HG03175 (cell line): Measurements from ENCODE around the gene KAT8.
A peak's percentile ranks its signal among the peaks of the same experiment; 100 is the strongest.

ENCODE experiments used
- ATAC-seq: cut with Tn5 transposase; IDR thresholded peaks from one replicate; pipeline ENCODE4 v1.9.1; 2021; ENCODE audit warnings: mild to moderate bottlenecking, moderate library complexity; ENCODE audit not compliant: unreplicated experiment

KAT8 gene

DNA sequence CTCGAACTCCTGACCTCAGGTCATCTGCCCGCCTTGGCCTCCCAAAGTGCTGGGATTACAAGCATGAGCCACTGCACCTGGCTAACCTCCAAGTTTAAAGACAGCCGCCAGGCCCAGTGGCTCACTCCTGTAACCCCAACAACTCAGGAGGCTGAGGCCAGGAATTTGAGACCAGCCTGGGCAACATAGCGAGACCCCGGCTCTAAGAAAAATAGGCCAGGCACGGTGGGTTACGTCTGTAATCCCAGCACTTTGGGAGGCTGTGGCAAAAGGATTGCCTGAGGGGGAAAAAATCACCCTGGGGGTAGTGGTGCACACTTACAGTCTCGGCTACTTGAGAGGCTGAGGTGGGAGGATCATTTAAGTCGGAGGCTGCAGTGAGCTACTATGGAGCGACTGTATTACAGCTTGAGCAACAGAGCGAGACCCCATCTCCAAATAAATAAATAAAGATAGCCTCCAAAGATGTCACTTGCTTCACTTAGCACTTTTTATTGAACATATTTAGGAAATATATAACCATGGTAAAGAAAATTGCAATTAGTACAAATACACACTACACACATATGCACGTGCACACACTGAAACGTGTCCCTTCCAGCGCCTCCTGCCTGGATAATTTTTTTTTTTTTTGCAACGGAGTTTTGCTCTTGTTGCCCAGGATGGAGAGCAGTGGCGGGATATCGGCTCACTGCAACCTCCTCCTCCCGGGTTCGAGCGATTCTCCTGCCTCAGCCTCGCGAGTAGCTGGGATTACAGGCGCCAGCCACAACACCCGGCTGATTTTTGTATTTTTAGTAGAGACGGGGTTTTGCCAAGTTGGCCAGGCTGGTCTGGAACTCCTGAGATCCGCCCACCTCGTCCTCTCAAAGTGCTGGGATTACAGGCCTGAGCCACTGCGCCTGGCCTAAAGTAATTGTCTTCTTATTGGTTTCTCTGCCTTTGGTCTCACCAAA lies 10.7 kb upstream of the KAT8 start:
- no peak for ATAC-seq

DNA sequence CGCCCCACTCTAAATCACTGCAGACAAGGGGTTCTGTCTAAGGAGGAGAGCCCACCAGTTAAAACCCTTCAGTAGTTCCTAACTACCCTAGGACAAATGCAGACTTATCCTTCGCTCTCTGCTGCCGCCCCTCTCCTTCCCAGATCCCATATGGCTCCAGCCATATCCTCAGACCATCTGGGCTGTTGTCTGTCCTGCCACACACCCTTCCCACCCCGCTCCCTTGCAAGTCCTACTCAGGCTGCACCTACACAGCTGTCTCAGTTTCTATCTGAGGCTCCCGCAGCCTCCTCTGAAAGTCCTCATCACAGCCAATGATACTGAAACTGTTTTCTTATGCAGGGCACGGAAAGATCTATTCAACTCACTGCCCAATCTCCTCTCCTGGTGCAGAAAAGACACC lies 10.0 kb upstream of the KAT8 start:
- ATAC-seq, result peak; percentile 48

DNA sequence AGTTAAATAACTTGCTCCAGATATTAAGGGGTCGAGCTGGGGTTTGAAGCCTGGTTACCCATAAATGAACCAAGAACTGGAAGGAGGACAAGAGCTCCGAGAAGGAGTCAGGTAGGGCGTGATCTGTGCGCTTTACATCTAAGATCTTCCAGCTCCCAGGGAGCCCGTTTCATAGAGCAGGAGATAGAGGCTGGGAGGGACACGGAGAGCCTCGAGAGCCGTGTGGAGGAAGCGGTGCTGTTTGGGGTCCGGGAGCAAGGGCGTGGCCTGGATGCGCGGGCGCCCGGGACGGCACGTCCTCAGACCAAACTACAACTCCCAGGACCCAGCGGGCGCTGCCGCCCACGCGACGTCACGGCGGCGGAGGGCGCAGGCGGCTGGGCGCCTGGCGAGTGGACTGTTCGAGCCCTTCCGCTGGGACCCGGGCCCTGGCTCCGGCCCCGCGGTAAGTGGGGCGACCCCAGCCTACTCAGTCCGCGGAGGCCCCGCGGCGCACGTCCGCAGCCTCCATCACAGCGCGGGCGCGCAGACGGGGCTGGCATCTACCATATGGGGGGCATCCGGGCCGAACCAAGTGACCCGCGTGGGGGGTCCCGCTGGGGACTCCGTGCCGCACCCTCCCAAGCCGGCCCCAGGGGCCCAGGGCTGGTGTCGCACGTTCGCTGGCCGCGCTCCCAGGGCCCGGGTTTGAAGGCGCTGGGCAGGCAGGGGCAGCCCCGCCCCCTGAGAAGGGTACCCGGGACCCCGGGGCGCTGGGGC lies 9.2 kb upstream of the KAT8 start, which contains the start of gene BCKDK:
BCKDK (plus strand) TSS at position 352 of the 759 bp plus-strand sequence. CDS start 838 bp downstream, outside the sequence.
- peak; percentile 81 for ATAC-seq

DNA sequence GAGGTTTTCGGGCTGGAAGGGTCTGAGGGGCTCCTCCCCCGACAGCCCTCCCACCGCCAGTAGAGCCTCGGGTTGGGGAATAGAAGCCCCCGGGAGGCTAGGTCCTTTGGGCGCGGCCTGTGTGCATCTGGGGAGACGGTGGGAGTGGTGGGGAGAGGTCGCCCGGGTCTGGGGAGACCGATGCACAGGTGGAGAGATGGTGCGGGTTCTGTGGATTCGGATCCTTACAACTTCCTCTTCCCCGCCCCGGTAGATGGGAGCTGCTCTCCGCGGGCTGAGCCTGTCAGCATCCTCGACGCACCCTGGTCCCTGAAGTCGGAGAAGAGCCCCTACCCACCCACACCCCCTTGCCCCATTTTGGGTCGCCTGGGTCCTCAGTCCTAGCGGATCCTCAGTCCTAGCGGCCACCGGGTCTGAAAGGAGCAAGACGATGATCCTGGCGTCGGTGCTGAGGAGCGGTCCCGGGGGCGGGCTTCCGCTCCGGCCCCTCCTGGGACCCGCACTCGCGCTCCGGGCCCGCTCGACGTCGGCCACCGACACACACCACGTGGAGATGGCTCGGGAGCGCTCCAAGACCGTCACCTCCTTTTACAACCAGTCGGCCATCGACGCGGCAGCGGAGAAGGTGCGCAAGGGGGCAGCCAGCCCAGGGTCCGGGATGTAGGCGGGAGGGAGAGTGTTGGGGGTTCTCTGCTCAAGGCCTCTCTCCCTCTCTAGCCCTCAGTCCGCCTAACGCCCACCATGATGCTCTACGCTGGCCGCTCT lies 8.5 kb upstream of the KAT8 start:
- no peak for ATAC-seq

DNA sequence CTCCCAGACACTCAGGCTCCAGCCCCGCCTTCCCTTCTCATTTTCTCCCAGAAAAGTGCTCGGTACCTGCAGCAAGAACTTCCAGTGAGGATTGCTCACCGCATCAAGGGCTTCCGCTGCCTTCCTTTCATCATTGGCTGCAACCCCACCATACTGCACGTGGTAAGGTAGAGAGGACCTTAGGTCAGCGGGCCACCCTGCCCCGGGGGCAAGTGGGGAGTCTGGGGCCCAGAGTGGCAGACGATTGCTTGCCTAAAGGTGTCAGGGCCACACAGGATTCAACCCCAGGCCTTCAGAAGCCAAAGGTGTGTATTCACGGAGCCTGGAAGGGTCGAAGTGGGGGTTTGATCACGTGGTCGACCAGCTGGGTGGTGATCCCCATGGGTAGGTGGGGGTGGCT lies 7.8 kb upstream of the KAT8 start:
- no peak for ATAC-seq

DNA sequence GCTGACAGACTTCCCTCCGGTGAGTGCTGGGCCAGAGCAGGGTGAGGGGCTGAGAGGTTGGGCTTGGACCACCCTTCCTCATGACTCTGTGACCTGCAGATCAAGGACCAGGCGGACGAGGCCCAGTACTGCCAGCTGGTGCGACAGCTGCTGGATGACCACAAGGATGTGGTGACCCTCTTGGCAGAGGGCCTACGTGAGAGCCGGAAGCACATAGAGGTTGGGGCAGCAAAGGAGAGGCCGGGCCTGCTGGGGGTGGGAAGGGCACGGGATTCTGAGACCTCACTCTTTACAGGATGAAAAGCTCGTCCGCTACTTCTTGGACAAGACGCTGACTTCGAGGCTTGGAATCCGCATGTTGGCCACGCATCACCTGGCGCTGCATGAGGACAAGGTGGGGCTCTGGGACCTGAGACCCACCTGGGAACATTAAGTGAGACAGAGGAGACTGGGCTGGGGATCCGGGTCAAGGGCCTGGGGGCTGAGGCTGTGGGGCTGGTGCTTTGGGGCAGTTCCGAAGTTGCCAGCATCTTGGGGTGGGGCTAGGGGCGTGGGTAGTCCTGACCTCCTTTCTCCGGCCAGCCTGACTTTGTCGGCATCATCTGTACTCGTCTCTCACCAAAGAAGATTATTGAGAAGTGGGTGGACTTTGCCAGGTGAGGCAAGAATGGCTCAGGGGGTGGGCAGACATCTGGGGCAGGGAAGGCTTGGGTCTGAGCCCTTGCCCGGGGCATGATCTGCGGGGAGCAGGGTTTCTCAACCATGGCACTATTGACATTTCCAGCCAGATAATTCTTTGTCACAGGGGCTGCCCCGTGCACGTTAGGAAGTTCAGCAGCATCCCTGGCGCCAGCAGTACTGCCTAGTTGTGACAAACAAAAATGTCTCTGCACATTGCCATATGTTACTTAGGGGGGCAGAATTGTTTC lies 7.1 kb upstream of the KAT8 start:
- ATAC-seq, result no peak

DNA sequence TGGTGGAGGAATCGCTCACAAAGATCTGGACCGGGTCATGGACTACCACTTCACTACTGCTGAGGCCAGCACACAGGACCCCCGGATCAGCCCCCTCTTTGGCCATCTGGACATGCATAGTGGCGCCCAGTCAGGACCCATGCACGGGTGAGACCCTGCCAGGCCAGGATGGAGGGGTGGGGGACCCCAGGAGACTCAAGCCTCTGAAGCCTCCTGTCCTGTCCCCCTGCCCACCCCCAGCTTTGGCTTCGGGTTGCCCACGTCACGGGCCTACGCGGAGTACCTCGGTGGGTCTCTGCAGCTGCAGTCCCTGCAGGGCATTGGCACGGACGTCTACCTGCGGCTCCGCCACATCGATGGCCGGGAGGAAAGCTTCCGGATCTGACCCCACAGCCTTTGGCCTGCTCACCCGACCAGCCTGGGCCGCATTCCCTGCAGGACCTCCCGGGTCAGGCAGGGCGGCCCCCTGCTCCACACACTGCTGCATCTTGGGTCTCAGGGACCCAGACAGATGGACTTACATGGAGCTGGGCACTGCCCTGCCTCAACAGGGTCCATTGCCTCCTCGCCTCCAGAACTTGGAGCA lies 5.5 kb upstream of the KAT8 start:
- no peak for ATAC-seq

DNA sequence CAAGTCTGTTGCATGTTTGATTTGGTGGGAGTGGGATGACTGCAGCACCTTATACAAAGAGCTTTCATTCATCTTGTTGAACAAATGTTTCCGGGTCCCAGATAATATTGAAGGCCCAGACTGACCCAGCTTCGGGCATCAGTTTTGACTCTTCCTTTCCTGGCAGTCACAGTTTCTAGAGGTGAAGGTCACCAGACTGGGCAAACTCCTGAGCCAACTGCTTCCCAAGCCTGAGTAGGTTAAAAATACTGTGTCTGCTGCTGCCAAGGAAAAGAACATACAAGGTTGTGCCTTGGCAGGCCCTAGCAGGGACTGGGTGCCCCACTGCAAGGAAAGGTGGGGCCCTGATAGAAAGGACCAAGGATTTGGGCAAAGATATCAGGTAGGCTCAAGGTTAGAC lies 4.8 kb upstream of the KAT8 start:
- no peak for ATAC-seq

DNA sequence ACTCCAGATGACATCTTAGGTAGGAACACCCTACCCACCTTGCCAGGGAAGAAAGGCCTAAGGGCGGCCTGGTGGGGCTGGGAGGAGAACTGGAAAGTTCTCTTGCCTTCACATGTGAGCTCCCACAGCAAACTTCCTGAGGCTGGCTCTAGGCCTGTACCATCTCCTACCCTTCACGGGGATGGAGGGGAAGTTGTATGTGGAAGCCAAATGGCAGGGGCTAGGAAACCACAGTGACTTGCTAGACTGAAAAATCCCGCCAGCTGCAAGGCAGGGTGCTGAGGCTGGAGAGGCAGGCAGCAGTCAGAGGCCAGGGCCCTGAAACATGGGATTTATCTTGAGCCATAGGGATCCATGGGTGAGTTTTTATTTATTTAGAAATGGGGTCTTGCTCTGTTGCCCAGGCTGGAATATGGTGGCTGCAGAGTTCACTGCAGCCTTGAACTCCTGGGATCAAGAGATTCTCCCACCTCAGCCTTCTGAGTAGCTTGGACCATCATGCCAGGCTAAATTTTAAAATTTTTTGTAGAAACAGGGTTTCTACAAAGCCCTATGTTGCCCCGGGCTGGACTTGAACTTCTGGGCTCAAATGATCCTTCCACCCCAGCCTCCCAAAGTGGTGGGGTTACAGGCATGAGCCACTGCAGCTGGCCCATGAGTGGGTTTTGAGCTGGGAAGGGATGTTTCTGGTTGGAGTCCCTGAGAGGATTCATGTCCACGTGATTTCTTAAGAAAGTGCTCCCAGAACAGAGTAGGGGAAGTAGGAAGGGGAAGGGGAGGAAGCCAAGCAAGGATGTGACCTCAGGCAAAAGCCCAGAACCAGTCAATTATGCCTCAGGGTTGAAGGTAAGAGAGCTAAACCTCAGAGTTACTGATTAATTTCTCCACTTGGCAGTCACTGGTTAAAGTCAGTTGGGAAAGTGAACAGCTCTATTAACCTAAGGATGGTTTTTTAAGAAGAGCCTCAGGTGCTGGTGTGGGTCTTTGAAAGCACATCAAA lies 4.0 kb upstream of the KAT8 start:
- ATAC-seq, result no peak

DNA sequence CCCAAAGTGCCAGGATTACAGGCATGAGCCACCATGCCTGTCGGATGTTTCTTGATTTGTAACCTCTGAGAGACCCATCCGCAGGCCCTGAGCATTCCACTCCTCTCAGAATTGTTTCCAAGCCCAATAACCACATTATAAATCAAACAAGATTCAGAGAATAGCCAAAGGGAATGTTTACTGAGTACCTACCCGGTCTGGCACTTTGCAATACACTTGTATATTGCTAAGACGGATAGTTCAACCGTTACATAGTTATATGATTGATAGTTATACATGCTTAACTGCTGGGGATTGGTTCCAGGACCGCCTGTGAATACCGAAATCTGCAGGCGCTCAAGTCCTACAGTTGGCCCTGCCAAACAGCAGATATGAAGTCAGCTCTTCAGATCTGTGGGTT lies 3.0 kb upstream of the KAT8 start:
- ATAC-seq, result no peak

DNA sequence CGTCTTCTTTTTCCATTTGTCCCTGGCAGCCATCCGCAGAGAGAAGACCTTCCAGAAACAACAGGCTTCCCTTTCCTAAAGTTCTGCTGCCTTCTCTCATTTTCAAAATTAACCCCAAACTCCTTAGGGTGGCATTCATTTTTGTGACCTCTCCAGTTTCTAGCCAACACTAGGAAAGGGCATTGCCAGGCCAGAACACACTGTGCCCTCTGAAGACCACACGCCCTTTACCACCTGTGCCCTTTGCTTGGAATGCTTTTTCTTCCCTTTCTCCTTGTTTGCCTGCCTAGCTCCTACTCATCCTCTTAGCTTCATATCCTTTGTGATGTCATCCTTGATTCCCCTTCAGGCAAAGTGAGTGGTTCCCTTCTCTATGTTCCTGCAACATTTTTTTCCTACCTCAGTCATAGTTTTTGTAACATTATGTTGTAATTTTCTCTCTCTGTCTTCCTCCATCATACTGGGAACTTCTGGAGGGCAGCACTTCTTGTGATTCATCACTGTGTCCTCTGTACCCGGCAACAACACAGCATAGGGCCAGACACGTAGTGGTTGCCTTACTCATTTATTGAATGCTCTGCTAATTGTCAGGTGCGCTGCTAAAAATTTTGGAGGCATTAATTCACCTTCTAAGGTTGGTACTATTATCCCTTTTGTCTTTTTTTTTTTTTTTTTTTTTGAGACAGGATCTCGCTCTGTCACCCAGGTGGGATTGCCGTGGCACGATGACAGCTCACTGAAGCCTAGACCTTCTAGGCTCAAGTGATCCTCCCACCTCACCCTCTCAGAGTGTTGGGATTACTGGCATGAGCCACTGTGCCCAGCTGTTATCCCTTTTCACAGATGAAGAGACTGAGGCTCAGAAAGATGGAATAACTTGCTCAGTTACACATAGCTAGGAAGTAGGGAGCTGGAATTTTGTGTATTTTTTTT lies 1.0 kb downstream of the KAT8 start:
- ATAC-seq, result no peak

DNA sequence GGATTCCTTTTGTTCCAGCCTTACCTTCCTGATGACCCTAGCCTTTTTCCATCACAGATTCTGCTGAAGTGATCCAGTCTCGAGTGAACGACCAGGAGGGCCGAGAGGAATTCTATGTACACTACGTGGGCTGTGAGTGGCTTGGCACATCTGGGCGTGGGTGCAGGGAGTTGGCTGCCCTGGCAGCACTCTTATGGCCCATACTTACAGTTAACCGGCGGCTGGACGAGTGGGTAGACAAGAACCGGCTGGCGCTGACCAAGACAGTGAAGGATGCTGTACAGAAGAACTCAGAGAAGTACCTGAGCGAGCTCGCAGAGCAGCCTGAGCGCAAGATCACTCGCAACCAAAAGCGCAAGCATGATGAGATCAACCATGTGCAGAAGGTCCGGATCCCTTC lies 2.7 kb downstream of the KAT8 start:
- ATAC-seq, result no peak

DNA sequence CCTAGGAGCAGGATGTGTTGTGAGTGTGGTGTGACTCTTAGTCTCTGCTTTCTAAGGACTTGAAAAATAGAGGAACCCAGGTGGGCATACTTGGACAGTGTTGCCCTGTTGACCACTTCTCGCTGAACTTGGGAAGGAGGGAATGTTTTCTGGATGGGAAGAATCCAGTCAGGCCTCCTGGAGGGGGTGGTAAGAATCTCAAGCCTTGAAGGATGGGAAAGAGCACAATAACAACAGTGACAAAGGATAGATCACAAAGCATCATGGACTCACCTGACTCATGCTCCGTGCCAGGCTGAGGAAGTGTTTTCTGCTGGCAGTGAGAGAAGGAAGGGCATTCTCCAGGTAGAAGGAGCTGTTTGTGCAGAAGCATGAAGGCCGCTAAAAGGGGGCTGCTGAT lies 8.4 kb downstream of the KAT8 start:
- ATAC-seq, result no peak

DNA sequence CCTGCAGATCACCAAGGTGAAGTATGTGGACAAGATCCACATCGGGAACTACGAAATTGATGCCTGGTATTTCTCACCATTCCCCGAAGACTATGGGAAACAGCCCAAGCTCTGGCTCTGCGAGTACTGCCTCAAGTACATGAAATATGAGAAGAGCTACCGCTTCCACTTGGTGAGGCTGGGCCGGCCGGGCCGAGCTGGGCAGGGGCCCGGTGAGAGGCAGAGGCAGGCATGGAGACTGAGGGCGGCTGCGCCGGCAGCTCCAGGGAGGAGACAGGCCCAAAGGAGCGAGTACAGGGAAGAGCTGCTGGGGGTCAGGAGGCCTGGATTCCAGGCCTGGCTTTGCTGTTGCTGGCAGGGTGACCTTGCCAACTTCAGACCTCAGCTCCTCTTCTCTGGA lies 9.7 kb downstream of the KAT8 start:
- ATAC-seq, result no peak

DNA sequence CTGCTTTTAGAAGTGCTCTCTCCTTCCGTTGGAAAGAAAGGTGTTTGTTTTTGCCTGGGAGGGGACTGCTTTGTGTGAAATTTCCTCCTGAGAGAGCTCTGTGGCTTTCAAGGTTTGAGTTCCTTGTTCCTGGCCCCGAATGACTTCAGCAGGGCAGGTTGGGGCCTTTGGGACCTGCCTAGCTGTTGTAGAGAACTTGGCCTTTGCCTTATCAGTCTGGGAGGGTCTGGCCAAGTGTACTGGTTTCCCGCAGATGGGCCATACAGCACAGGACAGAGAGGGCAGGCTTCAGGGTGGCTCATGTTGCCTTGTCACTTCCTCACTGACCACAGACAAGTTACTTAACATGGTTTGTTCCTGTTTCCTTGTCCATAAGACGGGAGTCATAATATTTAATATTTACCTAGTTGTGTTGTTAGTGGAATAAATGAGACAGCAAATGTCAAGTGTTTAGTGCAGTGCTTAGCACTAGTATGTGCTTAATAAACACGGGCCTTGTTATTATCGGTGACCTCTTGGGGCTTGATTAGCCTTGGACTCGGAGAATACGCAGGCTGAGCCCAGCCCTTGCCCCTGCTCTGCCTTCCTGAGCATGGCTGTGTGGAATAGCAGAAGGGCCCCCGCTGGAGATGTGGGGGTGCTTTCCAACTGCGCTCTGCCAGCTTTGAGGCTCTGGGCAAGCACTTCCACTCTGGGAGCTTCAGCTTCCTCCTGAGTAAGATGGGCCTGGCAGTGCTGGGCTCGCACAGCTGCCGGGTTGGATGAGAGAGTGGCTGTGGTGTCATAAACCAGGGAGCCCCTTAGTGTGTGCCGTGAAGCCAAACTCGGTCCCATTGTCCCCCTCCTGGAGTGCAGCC lies 11.5 kb downstream of the KAT8 start:
- no peak for ATAC-seq

DNA sequence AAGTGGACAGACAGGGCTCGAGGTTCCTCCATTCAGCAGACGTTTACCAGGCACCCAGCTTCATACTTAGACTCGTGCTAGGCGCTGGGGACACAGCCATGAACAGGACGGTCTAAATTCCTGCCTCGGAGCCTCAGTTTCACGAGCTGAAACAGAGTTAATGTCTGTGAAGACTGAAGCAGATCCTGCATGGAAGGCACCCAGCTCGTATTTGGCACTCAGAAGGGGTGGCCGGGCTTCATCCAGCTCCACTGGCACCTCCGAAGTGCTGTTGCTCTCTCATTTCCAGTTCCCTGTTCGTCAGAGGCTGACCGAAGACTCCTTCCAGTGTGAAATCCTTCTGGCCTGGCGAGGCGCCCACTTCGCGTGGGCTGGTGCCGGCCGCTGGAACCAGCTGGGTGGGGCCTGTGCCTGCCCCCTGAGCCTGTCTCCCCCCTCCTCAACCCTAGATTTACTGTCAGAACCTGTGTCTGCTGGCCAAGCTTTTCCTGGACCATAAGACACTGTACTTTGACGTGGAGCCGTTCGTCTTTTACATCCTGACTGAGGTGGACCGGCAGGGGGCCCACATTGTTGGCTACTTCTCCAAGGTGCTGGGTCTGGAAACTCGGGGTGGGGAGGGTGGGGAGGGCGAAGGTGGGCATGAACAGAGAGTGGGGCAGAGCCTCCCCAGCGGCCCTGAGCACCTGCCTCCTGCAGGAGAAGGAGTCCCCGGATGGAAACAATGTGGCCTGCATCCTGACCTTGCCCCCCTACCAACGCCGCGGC lies 12.3 kb downstream of the KAT8 start:
- no peak for ATAC-seq
